ENCODE results near the gene SPRED3. TPM values are rescaled to one million over a fixed set of nuclear protein-coding genes. Genes with fewer than 3 reads are reported as not detected.
"Not testable (repeated sequence)": the region's sequence is repeated elsewhere in the genome, so short reads cannot be mapped to it uniquely, and the experiment has no call there.

The SPRED3 gene
- total RNA-seq = 1 to 10 TPM; 2.5 to 4.6 TPM

GRCh38 chr19:38388349-38389100 is at the start of gene SPRED3:
TSS of gene SPRED3 (plus strand) at chr19:38388697. CDS start at chr19:38390303, 1,606 bp downstream.
- Mint-ChIP-seq H3K27me3 (peaks cover 19 to 22% of the 10 kb centered on the region in 2 donors), H3K9me3 (no peaks in the 10 kb centered on the region), H3K36me3 (no peaks in the 10 kb centered on the region), H3K27ac (peak within 1 kb of the TSS; percentile 28 to 38), H3K4me3 (peak within 1 kb of the TSS; percentile 96), H3K4me1 (ENCODE audit: low read depth in 2 of 2) (peaks cover 22% of the 10 kb centered on the region in 2 donors)
- no peak for DNase-seq (ENCODE audit: low spot score)
- ATAC-seq = no peak

- H3K9me3 Mint-ChIP-seq; H3K27ac Mint-ChIP-seq; ATAC-seq; DNase-seq (ENCODE audit: low spot score); H3K36me3 Mint-ChIP-seq; H3K4me3 Mint-ChIP-seq; H3K27me3 Mint-ChIP-seq: not testable (repeated sequence)
- peaks cover 19 to 23% of the 10 kb centered on the region in 2 donors for H3K4me1 Mint-ChIP-seq (ENCODE audit: low read depth in 2 of 2)
Measured at GRCh38 chr19:38339011-38339410, 49.5 kb upstream of the SPRED3 start.

- no peaks in the 10 kb centered on the region for H3K36me3 Mint-ChIP-seq
- no peak overlapping the region for H3K4me3 Mint-ChIP-seq
- no peak overlapping the region for H3K27ac Mint-ChIP-seq
- no peaks in the 10 kb centered on the region for H3K27me3 Mint-ChIP-seq
- no peak for ATAC-seq
- DNase-seq (ENCODE audit: low spot score) = no peak
- H3K4me1 Mint-ChIP-seq (ENCODE audit: low read depth in 2 of 2) = peaks cover 19 to 20% of the 10 kb centered on the region in 2 donors
- no peaks in the 10 kb centered on the region for H3K9me3 Mint-ChIP-seq
Measured at GRCh38 chr19:38340927-38341326, 47.6 kb upstream of the SPRED3 start.

- H3K27ac Mint-ChIP-seq = no peak overlapping the region
- H3K9me3 Mint-ChIP-seq = no peaks in the 10 kb centered on the region
- H3K36me3 Mint-ChIP-seq = no peaks in the 10 kb centered on the region
Measured at GRCh38 chr19:38346837-38347236, 41.7 kb upstream of the SPRED3 start.

GRCh38 chr19:38350883-38351282 is 37.6 kb upstream of the SPRED3 start:
- Mint-ChIP-seq H3K9me3 (no peaks in the 10 kb centered on the region), H3K27me3 (peaks cover under 1% of the 10 kb centered on the region in 2 donors), H3K4me3 (no peak overlapping the region), H3K36me3 (no peaks in the 10 kb centered on the region), H3K27ac (no peak overlapping the region), H3K4me1 (ENCODE audit: low read depth in 2 of 2) (no peaks in the 10 kb centered on the region)
- DNase-seq (ENCODE audit: low spot score) (no peak), ATAC-seq (no peak)

More at GRCh38 chr19:38346837-38347236, 41.7 kb upstream of the SPRED3 start:
- DNase-seq (ENCODE audit: low spot score) (peak; percentile 2), ATAC-seq (no peak)
- H3K27me3 Mint-ChIP-seq = no peaks in the 10 kb centered on the region
- peaks cover 0 to 3% of the 10 kb centered on the region in 2 donors for H3K4me1 Mint-ChIP-seq (ENCODE audit: low read depth in 2 of 2)
- no peak overlapping the region for H3K4me3 Mint-ChIP-seq

- Mint-ChIP-seq H3K9me3 (no peaks in the 10 kb centered on the region), H3K36me3 (no peaks in the 10 kb centered on the region), H3K27ac (no peak overlapping the region), H3K4me3 (no peak overlapping the region), H3K27me3 (peaks cover 6% of the 10 kb centered on the region in 2 donors), H3K4me1 (ENCODE audit: low read depth in 2 of 2) (no peaks in the 10 kb centered on the region)
- DNase-seq (ENCODE audit: low spot score) (no peak), ATAC-seq (no peak)
Measured at GRCh38 chr19:38351865-38352395, 36.6 kb upstream of the SPRED3 start.

GRCh38 chr19:38352611-38353010 is 35.9 kb upstream of the SPRED3 start:
- peaks cover 6% of the 10 kb centered on the region in 2 donors for H3K27me3 Mint-ChIP-seq
- no peak overlapping the region for H3K4me3 Mint-ChIP-seq
- no peaks in the 10 kb centered on the region for H3K36me3 Mint-ChIP-seq
- no peak overlapping the region for H3K27ac Mint-ChIP-seq
- DNase-seq (ENCODE audit: low spot score) = no peak
- H3K9me3 Mint-ChIP-seq = no peaks in the 10 kb centered on the region
- no peak for ATAC-seq
- H3K4me1 Mint-ChIP-seq (ENCODE audit: low read depth in 2 of 2) = no peaks in the 10 kb centered on the region

GRCh38 chr19:38355728-38356725 is 32.5 kb upstream of the SPRED3 start:
- Mint-ChIP-seq H3K27ac (no peak overlapping the region), H3K27me3 (peaks cover 11 to 17% of the 10 kb centered on the region in 2 donors), H3K36me3 (no peaks in the 10 kb centered on the region), H3K4me3 (no peak overlapping the region), H3K4me1 (ENCODE audit: low read depth in 2 of 2) (peaks cover 3 to 6% of the 10 kb centered on the region in 2 donors), H3K9me3 (no peaks in the 10 kb centered on the region)
- ATAC-seq = no peak
- DNase-seq (ENCODE audit: low spot score) = no peak

GRCh38 chr19:38358071-38358470 is 30.4 kb upstream of the SPRED3 start:
- ATAC-seq (no peak), DNase-seq (ENCODE audit: low spot score) (no peak)
- H3K36me3 Mint-ChIP-seq = no peaks in the 10 kb centered on the region
- peaks cover 6 to 11% of the 10 kb centered on the region in 2 donors for H3K4me1 Mint-ChIP-seq (ENCODE audit: low read depth in 2 of 2)
- H3K27ac Mint-ChIP-seq = no peak overlapping the region
- no peaks in the 10 kb centered on the region for H3K9me3 Mint-ChIP-seq
- H3K4me3 Mint-ChIP-seq = no peak overlapping the region
- peaks cover 15 to 20% of the 10 kb centered on the region in 2 donors for H3K27me3 Mint-ChIP-seq

GRCh38 chr19:38359242-38360021 is 29.1 kb upstream of the SPRED3 start:
- Mint-ChIP-seq H3K36me3 (no peaks in the 10 kb centered on the region), H3K4me1 (ENCODE audit: low read depth in 2 of 2) (peaks cover 6 to 11% of the 10 kb centered on the region in 2 donors), H3K4me3 (no peak overlapping the region), H3K27me3 (peaks cover 15 to 20% of the 10 kb centered on the region in 2 donors), H3K9me3 (no peaks in the 10 kb centered on the region), H3K27ac (no peak overlapping the region)
- ATAC-seq (no peak), DNase-seq (ENCODE audit: low spot score) (no peak)

- peaks cover 15 to 20% of the 10 kb centered on the region in 2 donors for H3K27me3 Mint-ChIP-seq
- H3K4me3 Mint-ChIP-seq = peak overlapping the region; percentile 83
- no peak overlapping the region for H3K27ac Mint-ChIP-seq
- peaks cover 6 to 11% of the 10 kb centered on the region in 2 donors for H3K4me1 Mint-ChIP-seq (ENCODE audit: low read depth in 2 of 2)
- no peaks in the 10 kb centered on the region for H3K9me3 Mint-ChIP-seq
- H3K36me3 Mint-ChIP-seq = no peaks in the 10 kb centered on the region
- DNase-seq (ENCODE audit: low spot score) (no peak), ATAC-seq (no peak)
Measured at GRCh38 chr19:38360351-38360750, 28.1 kb upstream of the SPRED3 start.

- Mint-ChIP-seq H3K36me3 (no peaks in the 10 kb centered on the region), H3K27ac (no peak overlapping the region)
Measured at GRCh38 chr19:38360839-38361631, 27.5 kb upstream of the SPRED3 start.

More at GRCh38 chr19:38360839-38361631, 27.5 kb upstream of the SPRED3 start:
- H3K4me1 Mint-ChIP-seq (ENCODE audit: low read depth in 2 of 2) = peaks cover 6 to 11% of the 10 kb centered on the region in 2 donors
- peaks cover 13 to 20% of the 10 kb centered on the region in 2 donors for H3K27me3 Mint-ChIP-seq
- H3K4me3 Mint-ChIP-seq = peak overlapping the region; percentile 83
- DNase-seq (ENCODE audit: low spot score) (no peak), ATAC-seq (no peak)
- no peaks in the 10 kb centered on the region for H3K9me3 Mint-ChIP-seq

Measured in natural killer cell treated with Interleukin-12 subunit alpha and Interleukin-12 subunit beta and Interleukin-15 and Interleukin-18, amount 100 ng/mL, for 72 hours (primary cell).